Prostate gland (tissue), 2 donors: ENCODE measurements around the gene KIAA1671. TPM values are rescaled to one million over a fixed set of nuclear protein-coding genes. Genes with fewer than 3 reads are reported as not detected.
A peak's percentile ranks its signal among the peaks of the same experiment; 100 is the strongest.

Experiments
- DNase-seq: peaks from one replicate; pipeline ENCODE4 v3.0.0-alpha.2; 2019; ENCODE audit warnings: low spot score
- H3K27ac ChIP-seq, 2 donors: fragments of 200-600 bp; sonication (generic); 2 replicates each; pipeline ENCODE4 v1.5.1; 2017 to 2019
- H3K27me3 ChIP-seq: fragments of 200-600 bp; sonication (generic); replicated peaks from 2 replicates; pipeline ENCODE4 v1.5.1; 2019; ENCODE audit not compliant: insufficient read depth
- H3K36me3 ChIP-seq, 2 donors: fragments of 200-600 bp; sonication (generic); 1 replicate in 1 of 2; 2 replicates in 1 of 2; pipeline versions ENCODE4 v1.5.1 to v1.8.1; 2017 to 2019
- H3K4me1 ChIP-seq: fragments of 200-600 bp; sonication (generic); replicated peaks from 2 replicates; pipeline ENCODE4 v1.5.1; 2019
- H3K4me3 ChIP-seq, 2 donors: fragments of 200-600 bp; sonication (generic); 2 replicates each; pipeline ENCODE4 v1.5.1; 2017 to 2019
- H3K9me3 ChIP-seq: fragments of 200-600 bp; sonication (generic); 2 replicates; pipeline ENCODE4 v1.5.1; 2017
- POLR2A ChIP-seq: fragments of 450-650 bp; IDR thresholded peaks from one replicate; pipeline ENCODE4 v1.6.1; 2016; ENCODE audit warnings: antibody characterized with exemption, mild to moderate bottlenecking
- POLR2AphosphoS5 ChIP-seq: sonication (generic); formaldehyde crosslinking; IDR thresholded peaks from one replicate; pipeline ENCODE4 v1.6.1; 2017; ENCODE audit warnings: antibody characterized with exemption
- WGBS: methylation state at CpG from one replicate; pipeline ENCODE4 v1.1.5; 2018; 5-methylcytosine and 5-hydroxymethylcytosine counted together
- intact Hi-C: fragments of 100-400 bp; cut with DNase I; formaldehyde crosslinking; loops from one replicate; pipeline ENCODE4 v1.14.2; 2022
- total RNA-seq, 2 donors: library from RNA; depleted of rRNA; stranded (reverse); fragments of >200 nt; gene quantifications; one replicate each; pipeline ENCODE4 v1.1.0, GENCODE V29; 2016
- TF ChIP-seq, protein P1 (sequence below), 4 experiments: fragments of 200-600 bp in 2 of 4; fragments of 450-650 bp in 2 of 4; sonication (generic) in 2 of 4; IDR thresholded peaks; 1 replicate in 3 of 4; 2 replicates in 1 of 4; pipeline ENCODE4 v1.5.1; 2016 to 2019; ENCODE audit warnings: antibody characterized with exemption in 4 of 4, mild to moderate bottlenecking in 2 of 4, moderate library complexity in 2 of 4

The KIAA1671 gene
- total RNA-seq, 2 donors from 2014 or later, result 44.8 to 53.1 TPM

DNA sequence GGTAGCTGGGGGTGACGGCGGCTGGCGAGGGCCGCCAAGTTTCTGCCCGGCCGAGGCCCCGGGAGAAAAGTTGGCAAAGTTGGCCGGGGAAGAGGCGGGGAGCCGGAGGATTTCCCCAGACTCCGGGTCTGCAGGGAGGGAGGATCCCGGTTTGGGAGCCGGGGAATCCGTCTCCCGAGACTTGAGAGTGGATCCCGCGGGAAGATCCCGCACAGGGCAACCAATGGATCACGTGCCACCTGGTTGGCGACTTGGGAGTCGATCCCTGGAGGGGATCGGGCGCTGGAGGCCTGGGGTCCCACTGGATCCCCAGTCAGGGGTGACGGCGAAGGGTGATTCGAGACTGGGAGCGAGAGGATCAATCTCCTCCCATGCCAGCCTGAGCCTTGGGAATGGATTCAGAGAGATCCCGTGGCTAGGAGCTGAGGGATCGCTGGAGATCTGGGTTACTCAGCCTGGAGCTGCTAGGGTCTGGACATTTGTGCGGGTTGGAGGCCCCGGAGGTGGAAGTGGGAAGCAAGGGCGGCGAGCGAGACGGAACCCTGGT lies 394 bp downstream of the KIAA1671 start:
- Histone ChIP-seq H3K9me3 (no peaks in the 10 kb centered on the region), H3K27ac (peak overlapping the region; percentile 87), H3K27me3 (no peaks in the 10 kb centered on the region), H3K36me3 (no peaks in the 10 kb centered on the region), H3K4me1 (peaks cover 8% of the 10 kb centered on the region), H3K4me3 (peak overlapping the region; percentile 69 to 73)
- peak; percentile 41 for DNase-seq
- WGBS, result 0% methylated on average over 32 of the region's 35 CpGs
- TF ChIP-seq, protein P1, sequence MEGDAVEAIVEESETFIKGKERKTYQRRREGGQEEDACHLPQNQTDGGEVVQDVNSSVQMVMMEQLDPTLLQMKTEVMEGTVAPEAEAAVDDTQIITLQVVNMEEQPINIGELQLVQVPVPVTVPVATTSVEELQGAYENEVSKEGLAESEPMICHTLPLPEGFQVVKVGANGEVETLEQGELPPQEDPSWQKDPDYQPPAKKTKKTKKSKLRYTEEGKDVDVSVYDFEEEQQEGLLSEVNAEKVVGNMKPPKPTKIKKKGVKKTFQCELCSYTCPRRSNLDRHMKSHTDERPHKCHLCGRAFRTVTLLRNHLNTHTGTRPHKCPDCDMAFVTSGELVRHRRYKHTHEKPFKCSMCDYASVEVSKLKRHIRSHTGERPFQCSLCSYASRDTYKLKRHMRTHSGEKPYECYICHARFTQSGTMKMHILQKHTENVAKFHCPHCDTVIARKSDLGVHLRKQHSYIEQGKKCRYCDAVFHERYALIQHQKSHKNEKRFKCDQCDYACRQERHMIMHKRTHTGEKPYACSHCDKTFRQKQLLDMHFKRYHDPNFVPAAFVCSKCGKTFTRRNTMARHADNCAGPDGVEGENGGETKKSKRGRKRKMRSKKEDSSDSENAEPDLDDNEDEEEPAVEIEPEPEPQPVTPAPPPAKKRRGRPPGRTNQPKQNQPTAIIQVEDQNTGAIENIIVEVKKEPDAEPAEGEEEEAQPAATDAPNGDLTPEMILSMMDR (IDR thresholded peaks at IDR 0.05), result no peak
- no peak for TF ChIP-seq POLR2A
- peak; percentile 5 for TF ChIP-seq POLR2AphosphoS5
- intact Hi-C loops, result loop anchor here (2.0 kb wide), 1 partner anchor 92 kb away; no protein-coding TSS in a partner anchor

DNA sequence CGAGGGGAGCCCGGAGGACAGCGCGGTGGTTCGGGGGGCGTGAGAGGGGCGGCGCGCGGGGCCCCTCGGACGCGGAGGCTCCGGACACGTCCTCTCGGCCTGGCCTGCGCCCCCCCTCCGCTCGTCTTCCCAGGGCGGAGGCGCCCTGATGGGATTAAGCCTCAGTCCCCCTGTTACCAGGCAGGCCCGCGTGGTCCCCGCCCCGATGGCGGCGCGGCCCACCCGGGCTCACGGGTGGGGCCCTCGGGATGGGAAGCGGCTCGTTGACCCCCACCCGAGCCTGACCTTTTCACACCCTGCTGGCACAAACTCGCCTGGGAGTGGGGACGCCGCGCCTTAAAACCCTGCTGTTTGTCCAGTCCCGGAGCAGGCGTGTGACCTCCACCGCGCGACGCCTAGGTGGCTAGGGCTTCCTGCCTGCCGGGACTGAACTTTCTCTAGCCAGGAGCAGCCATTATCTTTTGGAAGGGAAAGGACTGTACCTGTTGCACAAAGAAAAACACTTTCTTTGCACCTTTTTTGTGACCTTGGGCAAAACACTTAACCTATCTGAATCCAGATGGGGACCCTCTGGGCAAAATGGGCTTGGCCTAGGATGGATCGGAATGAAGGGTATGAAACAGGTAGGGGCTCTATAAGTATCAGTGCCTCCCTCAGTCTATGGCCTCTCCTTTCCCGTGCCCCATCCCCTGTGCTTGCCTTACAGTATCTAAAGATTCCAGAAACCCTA lies 1.0 kb downstream of the KIAA1671 start:
- Histone ChIP-seq H3K36me3 (no peaks in the 10 kb centered on the region), H3K4me1 (peaks cover 8% of the 10 kb centered on the region), H3K27ac (peak overlapping the region; percentile 87), H3K4me3 (peak overlapping the region; percentile 69 to 73), H3K9me3 (no peaks in the 10 kb centered on the region), H3K27me3 (no peaks in the 10 kb centered on the region)
- TF ChIP-seq POLR2A (no peak), POLR2AphosphoS5 (no peak)
- TF ChIP-seq, protein P1 (IDR thresholded peaks at IDR 0.05), result no peak
- DNase-seq, result no peak
- 4% methylated on average over 38 of the region's 47 CpGs for WGBS
- intact Hi-C loops, result loop anchor here (2.0 kb wide), 1 partner anchor 91 kb away; no protein-coding TSS in a partner anchor

DNA sequence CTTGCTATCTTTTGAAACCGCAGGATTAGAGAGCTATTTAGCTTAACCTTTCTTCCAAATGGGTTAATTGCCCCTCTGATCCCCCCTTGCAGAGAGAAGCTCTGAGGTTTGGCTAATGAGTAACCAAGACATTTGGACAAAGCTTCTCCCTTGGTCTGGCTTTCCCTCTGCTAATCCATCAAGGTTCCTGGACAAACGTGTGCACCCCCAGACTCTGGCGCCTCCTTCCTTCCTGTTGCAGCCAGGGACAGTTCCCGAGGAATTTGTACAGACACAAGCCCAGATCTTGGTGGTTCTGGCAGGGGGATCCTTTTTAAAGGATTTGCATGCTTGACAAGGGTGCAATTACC lies 1.6 kb downstream of the KIAA1671 start:
- Histone ChIP-seq H3K9me3 (no peaks in the 10 kb centered on the region), H3K36me3 (no peaks in the 10 kb centered on the region), H3K27ac (peak overlapping the region in 1 of 2 donors; percentile 87), H3K27me3 (no peaks in the 10 kb centered on the region), H3K4me1 (peaks cover 8% of the 10 kb centered on the region), H3K4me3 (peak overlapping the region in 1 of 2 donors; percentile 69)
- 23% methylated on average over 4 of the region's 4 CpGs for WGBS
- intact Hi-C loops, result no loop called here
- no peak for DNase-seq
- TF ChIP-seq, protein P1 (IDR thresholded peaks at IDR 0.05), result no peak
- peak; percentile 4 for TF ChIP-seq POLR2AphosphoS5

DNA sequence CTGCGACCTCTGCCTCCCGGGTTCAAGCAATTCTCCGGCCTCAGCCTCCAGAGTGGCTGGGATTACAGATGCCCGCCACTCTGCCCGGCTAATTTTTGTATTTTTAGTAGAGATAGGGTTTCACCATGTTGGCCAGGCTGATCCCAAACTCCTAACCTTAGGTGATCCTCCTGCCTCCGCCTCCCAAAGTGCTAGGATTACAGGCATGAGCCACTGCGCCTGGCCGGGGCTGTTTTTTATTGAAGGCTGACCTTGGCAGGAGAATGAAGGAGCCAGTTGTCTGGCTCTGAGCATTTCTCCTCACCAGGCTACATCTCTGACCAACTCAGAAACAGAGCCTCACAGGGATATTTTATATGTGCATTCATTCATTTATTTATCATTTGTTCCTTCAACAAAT lies 2.3 kb downstream of the KIAA1671 start:
- Histone ChIP-seq H3K4me3 (no peak overlapping the region), H3K27ac (no peak overlapping the region), H3K36me3 (no peaks in the 10 kb centered on the region), H3K9me3 (no peaks in the 10 kb centered on the region), H3K4me1 (peaks cover 8% of the 10 kb centered on the region), H3K27me3 (no peaks in the 10 kb centered on the region)
- intact Hi-C loops, result no loop called here
- TF ChIP-seq, protein P1 (IDR thresholded peaks at IDR 0.05), result no peak
- no peak for TF ChIP-seq POLR2A
- no peak for TF ChIP-seq POLR2AphosphoS5
- 93% methylated on average over 8 of the region's 8 CpGs for WGBS
- DNase-seq, result no peak

DNA sequence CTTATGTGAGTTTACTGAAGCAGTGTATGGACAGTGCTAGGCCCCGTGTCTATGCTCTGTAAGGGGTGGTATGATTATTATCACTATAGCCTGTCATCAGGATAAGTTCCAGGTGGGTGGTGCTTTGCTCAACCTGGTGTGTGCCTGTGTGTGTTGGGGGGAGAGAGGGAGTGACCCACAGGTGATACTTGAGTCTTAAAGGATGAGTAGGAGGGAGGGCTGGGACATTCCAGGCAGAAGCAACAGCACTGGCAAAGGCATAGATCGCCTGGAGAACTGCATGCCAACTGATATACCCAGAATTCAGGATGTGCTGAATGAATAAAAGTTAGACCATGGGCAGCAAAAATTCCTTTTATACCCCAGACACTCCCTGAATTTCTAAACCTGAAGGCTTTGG lies 4.5 kb downstream of the KIAA1671 start:
- intact Hi-C loops, result no loop called here
- no peaks in the 10 kb centered on the region for H3K27me3 ChIP-seq
- 69% methylated on average over 2 of the region's 2 CpGs for WGBS

More for the DNA sequence above, 4.5 kb downstream of the KIAA1671 start:
- Histone ChIP-seq H3K27ac (no peak overlapping the region), H3K4me3 (no peak overlapping the region), H3K36me3 (no peaks in the 10 kb centered on the region), H3K9me3 (no peaks in the 10 kb centered on the region), H3K4me1 (peaks cover 8% of the 10 kb centered on the region)
- DNase-seq, result no peak
- TF ChIP-seq POLR2A, result no peak
- no peak for TF ChIP-seq POLR2AphosphoS5
- TF ChIP-seq, protein P1 (IDR thresholded peaks at IDR 0.05), result no peak
